OCI-LY1 (cell line): ENCODE results near the gene GOLGA8G.
"Not testable (repeated sequence)": the region's sequence is repeated elsewhere in the genome, so short reads cannot be mapped to it uniquely, and the experiment has no call there.

Experiments
- CTCF ChIP-seq: fragments of 200-600 bp; sonication (generic), shearing (Covaris generic); IDR thresholded peaks from 2 replicates; pipeline ENCODE4 v1.5.1; 2017; ENCODE audit warnings: mild to moderate bottlenecking, antibody characterized with exemption, low read length, moderate library complexity, mixed read lengths
- EZH2 ChIP-seq: fragments of 200-600 bp; sonication (generic), shearing (Covaris generic); IDR thresholded peaks from 2 replicates; pipeline ENCODE4 v1.8.0; 2017; ENCODE audit warnings: borderline replicate concordance, mixed run types, mild to moderate bottlenecking, antibody characterized with exemption, low read length, moderate library complexity, mixed read lengths

- not testable (repeated sequence) for TF ChIP-seq CTCF, EZH2
These were observed 18.6 kb downstream of the GOLGA8G start for GRCh38 chr15:28514128-28514527.
